Measurements from ENCODE around the gene RBMS3. TPM values are rescaled to one million over a fixed set of nuclear protein-coding genes. Genes with fewer than 3 reads are reported as not detected.

RBMS3 gene
- total RNA-seq, 1 donor from 2014 or later = 13.2 TPM

DNA sequence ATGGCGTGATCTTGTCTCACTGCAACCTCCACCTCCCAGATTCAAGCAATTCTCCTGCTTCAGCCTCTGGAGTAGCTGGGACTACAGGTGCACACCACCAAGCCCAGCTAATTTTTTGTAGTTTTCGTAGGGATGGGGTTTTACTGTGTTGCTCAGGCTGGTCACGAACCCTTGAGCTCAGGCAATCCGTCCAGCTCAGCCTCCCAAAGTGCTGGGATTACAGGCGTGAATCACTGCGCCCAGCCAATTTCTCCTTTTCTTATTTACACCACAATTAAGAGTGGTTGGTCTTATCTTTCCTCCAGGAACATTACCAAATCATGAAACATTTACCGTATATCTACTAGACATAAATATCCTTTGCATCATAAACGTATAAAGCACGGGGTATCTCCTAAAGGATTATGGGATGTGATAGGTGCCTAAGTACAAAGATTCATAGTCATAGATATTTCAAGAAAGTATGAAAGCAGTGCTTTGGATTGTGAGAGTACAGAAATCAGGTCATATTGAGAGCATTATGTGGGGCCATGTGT, 194.5 kb downstream of the RBMS3 start:
- no peak overlapping the region for H3K4me3 ChIP-seq (ENCODE audit: low read depth, low read length)
- TF ChIP-seq, protein P1, sequence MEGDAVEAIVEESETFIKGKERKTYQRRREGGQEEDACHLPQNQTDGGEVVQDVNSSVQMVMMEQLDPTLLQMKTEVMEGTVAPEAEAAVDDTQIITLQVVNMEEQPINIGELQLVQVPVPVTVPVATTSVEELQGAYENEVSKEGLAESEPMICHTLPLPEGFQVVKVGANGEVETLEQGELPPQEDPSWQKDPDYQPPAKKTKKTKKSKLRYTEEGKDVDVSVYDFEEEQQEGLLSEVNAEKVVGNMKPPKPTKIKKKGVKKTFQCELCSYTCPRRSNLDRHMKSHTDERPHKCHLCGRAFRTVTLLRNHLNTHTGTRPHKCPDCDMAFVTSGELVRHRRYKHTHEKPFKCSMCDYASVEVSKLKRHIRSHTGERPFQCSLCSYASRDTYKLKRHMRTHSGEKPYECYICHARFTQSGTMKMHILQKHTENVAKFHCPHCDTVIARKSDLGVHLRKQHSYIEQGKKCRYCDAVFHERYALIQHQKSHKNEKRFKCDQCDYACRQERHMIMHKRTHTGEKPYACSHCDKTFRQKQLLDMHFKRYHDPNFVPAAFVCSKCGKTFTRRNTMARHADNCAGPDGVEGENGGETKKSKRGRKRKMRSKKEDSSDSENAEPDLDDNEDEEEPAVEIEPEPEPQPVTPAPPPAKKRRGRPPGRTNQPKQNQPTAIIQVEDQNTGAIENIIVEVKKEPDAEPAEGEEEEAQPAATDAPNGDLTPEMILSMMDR (conservative IDR thresholded peaks at IDR 0.05; ENCODE audit: low read depth, low read length) = no peak
- DNase-seq (ENCODE audit: low read depth) = no peak

DNA sequence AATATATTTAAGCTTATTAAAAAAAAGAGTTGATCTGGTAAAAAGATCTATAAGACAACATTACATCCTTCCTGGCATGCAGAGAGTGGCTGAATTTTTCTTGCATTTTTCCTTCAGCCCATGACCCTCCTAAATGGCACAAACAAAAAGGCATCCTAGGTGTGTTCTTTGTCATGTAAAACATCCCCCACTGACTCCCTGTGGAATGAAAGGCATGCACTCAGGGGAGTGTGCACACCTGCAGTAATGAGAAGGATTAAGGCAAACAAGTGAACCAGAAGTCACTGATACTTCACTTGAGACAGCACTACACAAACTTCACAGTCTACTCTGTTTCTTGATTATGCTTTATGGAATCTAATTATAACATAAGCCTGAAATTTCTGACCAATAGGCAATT, 195.0 kb downstream of the RBMS3 start:
- H3K4me3 ChIP-seq (ENCODE audit: low read depth, low read length) = no peak overlapping the region
- no peak for DNase-seq (ENCODE audit: low read depth)
- TF ChIP-seq, protein P1 (conservative IDR thresholded peaks at IDR 0.05; ENCODE audit: low read depth, low read length) = no peak

DNA sequence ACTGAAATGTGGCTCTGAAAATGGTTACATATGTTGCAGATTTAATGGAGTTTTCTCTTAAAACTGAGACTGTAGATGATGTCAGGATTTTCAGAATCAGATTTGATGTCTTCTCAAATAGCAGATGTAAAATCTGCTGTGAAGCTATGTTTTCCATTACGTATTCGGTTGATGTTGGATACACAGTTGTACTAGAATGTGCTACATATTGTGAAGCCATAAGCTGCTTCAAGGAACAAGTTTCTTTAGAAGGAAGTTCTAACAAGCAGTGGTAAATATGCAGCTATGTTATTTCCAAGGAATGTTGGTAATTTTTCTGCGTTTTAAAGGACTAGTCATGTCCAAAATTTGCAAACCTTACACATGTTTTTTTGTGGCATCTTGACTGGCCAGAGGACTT, 197.7 kb downstream of the RBMS3 start:
- no peak overlapping the region for H3K4me3 ChIP-seq (ENCODE audit: low read depth, low read length)
- DNase-seq (ENCODE audit: low read depth) = no peak
- TF ChIP-seq, protein P1 (conservative IDR thresholded peaks at IDR 0.05; ENCODE audit: low read depth, low read length) = no peak

DNA sequence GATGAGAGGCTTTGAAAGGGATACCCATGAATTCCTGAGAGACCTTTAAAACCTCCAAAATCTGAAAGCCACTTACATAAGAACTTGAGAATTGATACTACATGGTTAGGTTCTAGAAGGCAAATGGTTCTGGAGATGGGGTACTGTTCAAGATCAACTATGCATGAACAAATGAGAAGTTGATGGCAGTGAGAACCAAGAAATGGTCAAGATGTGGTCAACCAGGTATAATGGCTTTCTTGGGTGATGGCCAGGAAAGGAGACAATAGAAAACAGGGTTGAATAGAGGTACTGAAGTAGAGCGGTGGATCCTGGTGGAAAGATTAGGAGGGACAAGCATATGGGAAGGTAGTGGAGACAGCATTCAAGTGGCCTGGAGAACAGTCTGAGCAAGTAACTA, 200.4 kb downstream of the RBMS3 start:
- TF ChIP-seq, protein P1 (conservative IDR thresholded peaks at IDR 0.05; ENCODE audit: low read depth, low read length) = no peak
- no peak for DNase-seq (ENCODE audit: low read depth)
- H3K4me3 ChIP-seq (ENCODE audit: low read depth, low read length) = no peak overlapping the region

DNA sequence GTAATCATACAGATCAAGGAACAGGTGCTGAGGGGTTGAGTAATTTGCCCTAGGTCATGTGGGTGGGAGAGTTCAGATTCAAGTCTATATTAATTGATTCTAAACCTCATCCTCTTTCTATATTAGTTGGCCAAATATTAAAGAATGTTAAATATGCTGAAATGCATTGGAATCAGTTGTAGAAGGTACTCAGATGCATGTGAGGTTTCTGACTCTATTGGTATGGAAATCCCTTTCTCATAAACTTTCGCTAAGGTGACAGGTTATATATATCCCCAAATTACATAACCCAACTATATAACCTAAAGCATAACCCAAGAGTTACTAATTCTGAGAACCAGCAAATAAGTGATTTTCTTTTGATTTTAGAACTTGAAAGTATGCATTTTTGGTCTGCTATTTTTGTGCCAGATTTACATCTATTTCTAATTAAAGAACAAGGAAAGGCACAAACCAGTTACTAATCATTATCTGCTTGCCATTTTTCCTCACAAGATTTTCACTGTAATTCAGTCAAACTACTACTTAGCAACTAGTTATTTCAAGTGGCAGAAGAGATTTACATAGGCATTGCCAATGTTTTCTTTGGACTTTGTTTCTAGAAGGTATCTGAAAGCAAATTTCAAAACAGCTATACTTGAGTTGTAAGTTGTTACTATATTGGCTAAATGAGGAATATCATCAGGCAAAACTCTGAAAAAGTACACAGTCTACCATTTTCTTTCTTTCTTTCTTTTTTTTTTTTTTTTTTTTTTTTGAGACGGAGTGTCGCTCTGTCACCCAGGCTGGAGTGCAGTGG, 201.3 kb downstream of the RBMS3 start:
- TF ChIP-seq, protein P1 (conservative IDR thresholded peaks at IDR 0.05; ENCODE audit: low read depth, low read length) = no peak
- no peak for DNase-seq (ENCODE audit: low read depth)
- no peak overlapping the region for H3K4me3 ChIP-seq (ENCODE audit: low read depth, low read length)

DNA sequence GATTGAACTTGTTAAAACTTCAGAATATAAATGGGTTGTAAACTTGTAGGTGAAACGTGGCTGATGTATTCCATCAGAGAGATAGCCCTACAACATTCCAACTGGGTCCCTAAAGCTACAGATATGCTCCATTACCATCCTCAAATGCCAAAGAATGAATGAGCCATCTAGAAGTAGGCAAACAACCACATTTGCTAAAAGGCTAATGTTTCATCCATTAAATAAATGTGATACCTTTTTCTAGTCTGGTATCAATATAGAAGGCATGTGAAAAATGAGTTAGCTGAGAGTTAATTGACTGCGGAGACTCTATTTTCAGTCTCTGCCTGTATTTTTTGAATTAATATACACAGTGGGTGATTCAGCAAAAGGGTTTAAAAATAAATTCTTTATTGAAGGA, 203.8 kb downstream of the RBMS3 start:
- DNase-seq (ENCODE audit: low read depth) = peak; percentile 13
- TF ChIP-seq, protein P1 (conservative IDR thresholded peaks at IDR 0.05; ENCODE audit: low read depth, low read length) = no peak

DNA sequence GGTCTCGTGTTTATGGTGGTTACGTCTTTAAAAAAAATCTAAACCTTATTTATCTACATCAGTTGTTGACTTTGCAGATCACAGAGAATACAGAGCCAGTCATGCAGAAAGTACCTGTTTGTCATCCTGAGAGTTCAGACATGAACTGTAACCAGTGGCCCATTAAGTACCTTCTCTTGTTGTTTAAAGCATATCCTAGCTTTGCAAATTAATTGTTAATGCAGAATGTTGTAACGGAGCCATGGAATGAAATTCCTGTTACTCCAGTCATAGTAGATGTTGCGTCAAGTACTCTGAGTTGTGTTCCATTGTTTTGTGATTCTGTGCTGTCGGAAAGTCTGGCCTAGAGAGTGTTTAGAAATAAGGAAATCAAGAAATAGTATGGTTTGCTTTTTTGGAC, 205.2 kb downstream of the RBMS3 start:
- peak; percentile 99 for DNase-seq (ENCODE audit: low read depth)
- TF ChIP-seq, protein P1 (conservative IDR thresholded peaks at IDR 0.05; ENCODE audit: low read depth, low read length) = no peak
- no peak overlapping the region for H3K4me3 ChIP-seq (ENCODE audit: low read depth, low read length)

More for the DNA sequence above, 203.8 kb downstream of the RBMS3 start:
- no peak overlapping the region for H3K4me3 ChIP-seq (ENCODE audit: low read depth, low read length)

All from epithelial cell of proximal tubule (primary cell).